Kidney (tissue), 14 donors: ENCODE results near the gene IL4I1. TPM values are rescaled to one million over a fixed set of nuclear protein-coding genes. Genes with fewer than 3 reads are reported as not detected.

Experiments used
- DNase-seq, 5 donors: peaks; one replicate each; pipeline ENCODE4 v3.0.0-alpha.2; 2013 to 2020
- FAIRE-seq: peaks from 2 replicates; lab custom pipeline; 2012; peaks lifted over from hg19 to GRCh38; lab: Jason Lieb, UNC
- H3K27ac ChIP-seq, 2 donors: one replicate each; pipeline ENCODE4 v1.7.0; 2013; ENCODE audit warnings: low read depth in 2 of 2, low read length in 2 of 2, inconsistent platforms in 1 of 2
- H3K27me3 ChIP-seq: one replicate; pipeline ENCODE4 v1.7.1; 2013; ENCODE audit warnings: low read length, inconsistent platforms; ENCODE audit not compliant: control insufficient read depth, insufficient read depth
- H3K36me3 ChIP-seq, 3 donors: one replicate each; pipeline versions ENCODE4 v1.7.0 to v1.7.1; 2013; ENCODE audit warnings: low read length in 3 of 3, control low read depth in 1 of 3, inconsistent platforms in 1 of 3; ENCODE audit not compliant: insufficient read depth in 3 of 3, control insufficient read depth in 2 of 3
- H3K4me1 ChIP-seq, 3 donors: one replicate each; pipeline versions ENCODE4 v1.7.0 to v1.7.1; 2013; ENCODE audit warnings: low read length in 3 of 3, inconsistent platforms in 1 of 3, low read depth in 1 of 3; ENCODE audit not compliant: control insufficient read depth in 2 of 3, insufficient read depth in 2 of 3
- H3K4me3 ChIP-seq, 3 donors: one replicate each; pipeline versions ENCODE4 v1.7.0 to v1.8.1; 2013; ENCODE audit warnings: low read length in 3 of 3, control low read depth in 1 of 3, inconsistent platforms in 1 of 3
- H3K9ac ChIP-seq, 3 donors: one replicate each; pipeline versions ENCODE4 v1.7.0 to v1.7.1; 2013; ENCODE audit warnings: low read length in 3 of 3, control low read depth in 1 of 3, inconsistent platforms in 1 of 3
- H3K9me3 ChIP-seq, 3 donors: one replicate each; pipeline versions ENCODE4 v1.7.0 to v1.7.1; 2013; ENCODE audit warnings: low read length in 3 of 3, control low read depth in 1 of 3, inconsistent platforms in 1 of 3; ENCODE audit not compliant: control insufficient read depth in 2 of 3, insufficient read depth in 1 of 3
- CTCF ChIP-seq: IDR thresholded peaks from 3 replicates; pipeline ENCODE4 v1.5.1; 2012; ENCODE audit warnings: mild to moderate bottlenecking, moderate library complexity, borderline replicate concordance; ENCODE audit not compliant: insufficient read depth; ENCODE audit errors: extremely low read depth
- intact Hi-C: fragments of 100-400 bp; cut with DNase I; formaldehyde crosslinking; loops from one replicate; pipeline ENCODE4 v1.11.1; 2022
- polyA plus RNA-seq: library from polyadenylated mRNA; stranded (reverse); fragments of 350-450 nt; fragmentation: Illumina TruSeq; extraction: RNeasy Lipid Tissue Mini Kit (QIAGEN cat#74804); gene quantifications from one replicate; pipeline ENCODE4 v1.2.3, GENCODE V29; 2014; ENCODE audit warnings: low read depth, low replicate concordance; ENCODE audit not compliant: insufficient read depth
- total RNA-seq: library from RNA; stranded (reverse); fragmentation: NEBNext Ultra II Directional; extraction: Animal tissue kit (Norgen Biotek cat#: 25700); gene quantifications from one replicate; pipeline ENCODE4 v1.2.1, GENCODE V29; 2021
- donor health status: control.
- donor health status: control.
- donor health status: control.
- donor health status: control.
- donor health status: control.
- donor health status: DM: yes; HTN: yes; CAD: no.
- donor health status: Normal renal cell carcinoma (clear cell type).

The IL4I1 gene
- total and polyA plus RNA-seq, 2 donors from 2014 or later, result 0.82 to 12.8 TPM

- no peak overlapping the region for H3K27ac ChIP-seq
Observed at GRCh38 chr19:49858088-49858985, 38.4 kb downstream of the IL4I1 start.

GRCh38 chr19:49857838-49858087 lies 38.9 kb downstream of the IL4I1 start:
- DNase-seq, result peak in 1 of 5 donors; percentile 52
- Histone ChIP-seq H3K27ac (no peak overlapping the region), H3K4me3 (no peak overlapping the region), H3K27me3 (no peaks in the 10 kb centered on the region), H3K9ac (no peak overlapping the region), H3K9me3 (no peaks in the 10 kb centered on the region), H3K36me3 (peaks cover 0 to 31% (median 9%) of the 10 kb centered on the region in 3 donors), H3K4me1 (peaks cover 0 to 4% (median 2%) of the 10 kb centered on the region in 3 donors)
- no peak for TF ChIP-seq CTCF
- intact Hi-C loops, result no loop called here
- no peak for FAIRE-seq

More at GRCh38 chr19:49858088-49858985, 38.4 kb downstream of the IL4I1 start:
- DNase-seq (peak in 1 of 5 donors; percentile 54), FAIRE-seq (no peak)
- TF ChIP-seq CTCF, result no peak
- no peaks in the 10 kb centered on the region for H3K27me3 ChIP-seq
- no peaks in the 10 kb centered on the region for H3K9me3 ChIP-seq
- peaks cover 0 to 3% (median 0%) of the 10 kb centered on the region in 3 donors for H3K4me1 ChIP-seq
- H3K4me3 ChIP-seq, result no peak overlapping the region
- intact Hi-C loops, result no loop called here
- peaks cover 0 to 34% (median 9%) of the 10 kb centered on the region in 3 donors for H3K36me3 ChIP-seq
- no peak overlapping the region for H3K9ac ChIP-seq

DNA sequence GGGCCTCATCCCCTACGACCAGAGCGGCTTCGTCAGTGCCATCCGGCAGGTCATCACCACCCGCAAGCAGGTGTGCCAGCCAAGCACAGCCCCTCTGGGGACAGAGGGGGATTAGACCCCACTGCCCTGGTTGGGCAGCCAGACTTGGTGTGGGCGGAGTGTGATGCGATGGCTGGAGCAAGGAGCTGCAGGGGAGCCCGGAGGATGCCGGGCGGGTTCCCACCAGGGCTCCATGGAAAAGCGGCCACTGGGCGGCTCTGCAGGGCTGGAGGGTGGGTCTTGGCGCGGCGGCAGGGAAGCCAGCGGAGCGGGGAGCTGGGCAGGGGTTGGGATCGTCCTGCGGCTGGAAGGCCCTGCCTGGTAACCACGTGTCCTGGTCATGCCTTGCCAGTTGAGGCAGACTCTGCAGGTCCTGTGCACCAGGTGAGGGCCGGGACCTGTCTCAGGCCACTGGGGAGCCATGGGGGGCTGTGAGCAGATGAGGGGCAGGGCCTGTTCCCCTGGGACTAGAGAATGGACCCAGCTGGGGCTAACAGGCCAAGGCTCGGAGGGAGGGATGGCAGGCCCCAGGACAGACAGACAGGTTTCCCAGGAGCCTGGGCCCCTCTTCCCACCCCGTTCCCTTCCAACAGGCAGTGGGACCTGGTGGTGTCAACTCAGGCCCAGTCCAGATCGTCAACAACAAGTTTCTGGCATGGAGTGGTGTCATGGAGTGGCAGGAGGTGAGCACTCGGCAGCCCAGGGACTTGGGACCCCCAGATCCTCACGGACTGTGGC lies 39.4 kb downstream of the IL4I1 start:
- FAIRE-seq, result no peak
- Histone ChIP-seq H3K27me3 (no peaks in the 10 kb centered on the region), H3K4me1 (peaks cover 0 to 9% (median 6%) of the 10 kb centered on the region in 3 donors), H3K9me3 (no peaks in the 10 kb centered on the region), H3K9ac (no peak overlapping the region), H3K4me3 (no peak overlapping the region), H3K36me3 (peaks cover 0 to 31% (median 9%) of the 10 kb centered on the region in 3 donors), H3K27ac (no peak overlapping the region)
- no peak for TF ChIP-seq CTCF
- DNase-seq, result peak in 1 of 5 donors; percentile 75
- intact Hi-C loops, result no loop called here
